Measurements from ENCODE around the gene WDR20.
A peak's percentile ranks its signal among the peaks of the same experiment; 100 is the strongest.
"Not testable (repeated sequence)": the region's sequence is repeated elsewhere in the genome, so short reads cannot be mapped to it uniquely, and the experiment has no call there.

Gene WDR20

DNA sequence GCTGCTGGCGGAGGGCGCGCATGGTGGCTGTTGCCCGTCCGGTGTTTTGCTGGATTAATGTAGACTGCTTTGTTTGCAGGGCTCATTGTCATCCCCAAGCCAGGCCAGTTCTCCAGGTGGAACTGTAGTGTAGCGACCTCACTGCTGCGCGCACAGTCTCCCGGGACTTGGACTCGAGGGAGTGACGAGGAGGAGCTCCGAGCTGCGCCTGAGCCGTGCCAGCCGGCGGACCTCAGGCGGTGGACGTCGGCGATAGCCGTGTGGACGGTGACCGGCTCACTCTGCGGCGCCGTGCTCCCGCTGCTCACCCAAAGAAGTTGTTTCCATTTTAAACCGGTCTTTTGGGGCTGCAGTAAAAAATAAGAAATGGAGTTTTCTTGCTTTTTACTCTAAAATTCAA is 83.1 kb downstream of the WDR20 start:
- DNase-seq = no peak

DNA sequence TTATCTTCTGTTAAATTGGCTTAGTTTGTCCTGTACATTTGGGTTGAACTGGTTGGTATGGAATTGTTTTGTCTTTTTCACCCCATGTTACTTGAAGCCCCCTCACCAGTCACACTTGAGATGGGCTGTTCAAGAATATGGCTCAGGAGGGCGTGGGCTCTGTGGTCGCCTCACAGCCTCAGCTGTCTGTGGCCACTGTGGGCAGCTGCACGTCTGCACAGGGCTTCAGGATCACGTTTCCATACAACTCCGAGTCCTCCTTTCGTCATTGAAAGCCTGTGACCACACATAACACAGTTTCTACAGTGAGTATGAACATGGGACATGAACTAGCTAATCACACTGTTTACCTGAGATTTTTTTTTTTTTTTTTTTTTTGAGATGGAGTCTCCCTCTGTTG is 84.0 kb downstream of the WDR20 start:
- DNase-seq = no peak

DNA sequence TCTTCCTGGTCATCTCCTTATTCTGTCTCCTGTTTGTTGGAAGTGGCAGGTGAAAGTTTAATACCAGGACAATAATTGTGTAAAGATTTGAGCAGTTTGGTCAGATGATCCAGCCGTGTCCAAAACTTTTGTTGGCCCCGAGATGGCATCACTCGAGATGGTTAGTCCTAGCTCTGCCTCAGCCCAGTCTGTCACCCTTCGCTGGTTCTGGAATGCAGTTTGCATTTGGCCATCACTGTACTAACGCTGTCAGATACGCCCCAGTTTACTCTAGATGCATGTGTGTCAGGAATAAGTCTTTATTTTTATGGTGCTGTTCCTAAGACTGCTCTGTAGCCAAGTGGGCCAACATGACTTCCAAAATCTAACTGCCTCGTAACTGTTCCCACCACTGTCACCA is 85.7 kb downstream of the WDR20 start:
- DNase-seq = no peak

DNA sequence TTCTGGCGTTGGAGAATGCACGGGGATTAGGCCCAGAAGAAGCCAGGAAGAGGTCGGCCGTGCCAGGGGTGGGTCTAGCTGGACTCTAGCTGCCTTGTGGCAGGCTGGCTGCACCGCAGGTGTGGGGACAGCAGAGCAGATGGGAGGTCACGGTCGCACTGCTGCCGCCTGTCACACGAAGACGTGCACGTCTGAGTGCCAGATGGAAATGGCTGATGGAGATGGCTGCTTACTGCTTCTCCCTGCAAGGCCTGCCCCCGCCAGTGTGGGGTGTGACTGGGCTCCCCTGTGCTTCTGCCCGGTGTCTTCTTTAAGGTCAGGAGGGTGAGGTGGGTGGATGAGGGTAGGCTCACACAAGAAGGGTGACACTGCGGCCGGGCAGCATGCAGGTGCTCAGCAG is 86.2 kb downstream of the WDR20 start:
- no peak for DNase-seq

DNA sequence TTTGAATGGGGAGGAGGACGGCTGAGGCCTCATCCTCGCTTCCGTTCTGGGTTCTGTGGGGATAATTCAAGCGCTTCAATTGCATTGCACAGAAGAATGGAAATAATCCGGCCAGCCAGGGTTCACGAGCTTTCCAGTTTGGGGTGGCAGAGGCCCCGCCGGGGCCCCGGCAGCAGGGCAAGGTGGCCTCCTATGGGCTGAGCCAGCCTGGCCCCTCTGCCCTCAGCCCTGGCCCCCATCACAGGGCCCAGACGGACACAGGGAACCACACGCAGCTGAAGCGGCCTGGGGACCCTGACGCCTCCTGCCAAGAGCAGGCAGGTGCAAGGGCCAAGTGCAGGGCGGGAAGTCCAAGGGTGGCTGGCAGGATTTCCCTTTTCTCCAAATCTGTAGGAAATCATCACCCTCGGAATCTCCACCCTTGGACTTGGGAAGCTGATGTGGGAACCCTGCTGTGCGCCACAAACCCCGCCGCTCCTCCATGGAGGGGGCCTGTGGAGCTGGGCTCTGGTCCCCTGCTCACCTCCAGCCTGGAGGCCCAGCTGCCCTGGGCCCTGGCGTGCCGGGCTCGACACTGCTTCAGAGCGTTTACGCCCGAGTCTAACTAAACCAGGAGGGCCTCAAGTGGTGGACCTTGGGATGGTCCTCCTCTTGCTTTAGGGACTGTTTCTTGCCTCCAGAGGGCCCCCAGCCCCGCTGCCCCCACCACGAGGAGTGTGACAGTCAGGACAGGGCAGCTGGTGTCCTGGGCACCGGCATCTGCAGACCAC is 86.8 kb downstream of the WDR20 start:
- no peak for DNase-seq

DNA sequence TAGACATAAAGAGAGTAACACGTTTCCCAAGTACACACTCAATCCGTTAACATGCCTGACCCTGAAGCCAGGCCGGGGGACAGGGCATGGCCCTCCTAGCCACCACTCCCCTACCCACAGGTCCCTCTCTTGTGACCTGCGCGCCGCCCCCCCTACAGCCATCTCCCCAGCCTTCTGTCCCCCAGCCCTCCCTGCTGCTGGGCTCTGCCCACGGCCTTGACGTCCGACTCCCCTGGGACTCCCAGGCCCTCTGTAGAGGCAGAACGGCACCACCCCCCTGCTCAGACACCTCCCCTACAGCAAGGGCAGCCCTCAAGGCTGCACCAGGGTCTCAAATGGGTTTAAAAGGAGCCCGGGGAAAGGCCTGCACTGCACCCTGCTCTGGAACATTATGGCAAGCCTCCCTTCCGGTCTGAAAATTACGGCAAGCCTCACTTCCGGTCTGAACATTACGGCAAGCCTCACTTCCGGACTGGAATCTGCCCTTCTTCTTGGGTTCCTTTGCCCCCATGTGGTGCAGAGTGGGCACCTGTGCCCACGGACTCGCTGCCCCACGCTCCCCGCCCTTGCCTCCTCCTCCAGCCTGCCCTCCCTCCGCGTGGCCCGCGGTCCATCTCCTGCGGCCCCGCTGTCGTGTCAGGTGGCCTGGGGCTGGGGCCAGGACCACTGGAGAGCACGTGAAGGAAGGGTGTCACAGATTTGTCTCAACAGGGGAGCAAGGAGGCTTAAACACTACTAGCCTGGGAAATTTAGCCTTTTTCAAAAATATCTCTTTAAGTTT is 87.7 kb downstream of the WDR20 start:
- no peak for DNase-seq

DNA sequence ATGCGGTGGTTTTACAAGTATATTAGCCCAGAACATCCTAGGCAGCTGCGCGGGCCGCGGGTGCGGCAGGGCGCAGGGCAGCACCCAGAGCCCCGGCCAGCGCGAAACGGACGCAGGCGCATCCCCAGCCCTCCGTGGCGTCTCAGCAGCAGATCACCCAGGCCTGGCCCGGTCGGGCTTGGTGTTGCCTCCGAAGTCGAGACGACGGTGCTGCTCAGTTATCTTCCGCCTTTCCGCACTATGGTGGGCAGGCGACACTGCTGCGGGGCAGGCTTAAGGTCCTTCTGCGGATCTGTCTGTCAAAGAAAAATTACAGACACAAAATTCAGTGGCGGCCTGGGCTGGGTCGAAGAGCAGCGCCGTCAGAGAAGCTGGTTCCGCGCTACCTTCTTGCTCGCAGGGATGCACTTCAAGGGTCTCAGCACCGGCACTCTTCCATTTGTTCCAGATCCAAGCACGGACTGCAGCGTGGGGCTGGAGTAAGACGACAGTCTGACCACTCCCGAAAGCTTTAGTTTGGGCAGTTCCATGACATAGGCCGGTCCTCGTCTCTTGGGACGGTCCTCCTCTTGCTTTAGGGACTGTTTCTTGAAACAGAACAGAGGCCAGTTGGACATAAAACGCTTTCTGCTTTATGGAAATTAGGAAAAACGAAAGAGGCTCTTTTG is 89.5 kb downstream of the WDR20 start:
- no peak for DNase-seq

DNA sequence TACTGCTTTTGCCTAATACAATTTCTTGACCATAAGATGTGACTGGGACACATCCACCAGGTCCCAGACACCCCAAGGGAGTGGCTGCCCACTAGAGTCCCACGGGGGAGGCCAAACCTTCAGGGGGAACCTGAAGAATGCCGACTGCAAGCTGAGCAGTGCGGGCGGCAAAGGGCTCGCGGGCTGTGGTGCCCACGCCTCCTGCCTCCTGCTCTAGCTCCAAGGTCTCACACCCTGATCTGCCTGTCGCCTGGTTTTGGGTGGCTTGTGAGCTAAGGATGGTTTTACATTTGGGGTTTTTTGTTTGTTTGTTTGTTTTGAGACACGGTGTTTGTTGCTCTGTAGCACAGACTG is 90.0 kb downstream of the WDR20 start:
- no peak for DNase-seq

DNA sequence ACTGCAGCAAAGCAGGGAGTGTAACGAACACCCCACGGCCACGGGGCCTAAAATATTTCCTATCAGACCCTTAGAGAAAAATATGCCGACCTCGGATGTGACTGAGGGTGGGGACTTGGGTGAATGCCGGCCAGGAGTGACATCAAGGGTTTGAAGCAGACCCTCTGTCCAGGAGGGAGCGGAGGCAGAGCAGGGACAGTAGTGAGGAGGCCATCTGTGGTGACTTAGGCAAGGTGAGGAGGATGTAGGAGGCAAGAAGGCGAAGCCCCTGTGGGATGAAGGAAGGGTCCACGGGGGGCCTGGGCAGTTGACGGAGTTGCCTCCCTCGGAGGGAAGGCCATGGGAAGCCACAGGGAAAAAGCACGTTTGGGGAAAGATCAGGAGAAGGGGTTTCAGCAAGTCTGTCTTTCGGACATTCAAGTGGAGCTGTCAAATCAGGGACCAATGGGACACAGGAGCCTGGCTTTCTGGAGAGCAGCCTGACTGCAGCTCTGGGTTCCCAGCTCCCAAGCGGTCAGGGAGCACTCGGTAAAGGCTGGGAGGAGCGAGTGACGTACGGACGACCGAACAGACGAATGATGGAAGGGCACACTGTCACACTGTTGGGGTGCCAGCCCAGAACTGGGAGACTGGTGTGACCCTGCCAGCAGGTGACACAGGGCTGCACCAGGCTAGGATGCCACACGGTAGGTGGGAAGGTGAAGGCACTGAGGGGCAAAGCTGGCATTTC is 90.9 kb downstream of the WDR20 start:
- no peak for DNase-seq

DNA sequence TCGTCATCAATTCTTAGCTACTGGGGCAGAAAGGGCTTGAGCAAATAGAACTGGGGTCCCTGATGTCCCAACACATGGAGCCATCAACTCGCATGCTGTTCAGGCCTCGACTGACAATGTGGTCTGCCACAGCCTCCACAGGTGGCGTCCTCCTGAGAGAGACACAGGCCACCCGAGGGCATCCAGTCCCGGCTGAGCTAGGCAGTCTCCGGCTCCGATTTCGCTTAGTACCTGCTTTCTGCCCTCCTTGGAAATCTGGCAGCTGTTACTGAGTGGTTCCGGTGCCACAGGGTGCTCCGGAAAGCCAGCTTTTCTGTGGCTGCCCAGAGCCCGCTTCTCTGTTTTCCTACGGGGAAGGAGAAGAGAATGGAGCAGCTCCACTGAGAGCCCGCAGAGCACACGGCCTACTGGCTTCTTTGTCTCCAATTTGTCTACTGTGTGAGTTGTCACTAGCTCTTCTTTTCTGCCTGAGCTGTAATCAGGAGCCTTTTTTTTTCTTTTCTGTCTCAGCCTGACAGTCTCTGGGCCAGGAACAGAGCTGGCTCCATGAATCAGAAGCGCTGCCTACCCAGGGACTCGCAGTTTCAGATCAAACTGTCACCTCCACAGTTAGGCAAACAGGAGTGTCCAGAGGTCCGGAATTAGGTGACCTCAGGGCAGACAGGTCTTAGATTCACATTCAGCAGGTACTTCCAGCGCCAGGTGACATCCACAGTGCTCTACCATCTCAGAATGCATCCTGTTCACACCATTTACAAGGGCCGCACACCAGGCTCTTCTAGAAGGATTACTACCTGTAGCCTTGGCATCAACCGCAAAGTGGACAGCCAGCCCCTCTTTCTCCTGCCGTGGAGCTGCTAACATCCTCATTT is 92.0 kb downstream of the WDR20 start:
- DNase-seq = no peak

DNA sequence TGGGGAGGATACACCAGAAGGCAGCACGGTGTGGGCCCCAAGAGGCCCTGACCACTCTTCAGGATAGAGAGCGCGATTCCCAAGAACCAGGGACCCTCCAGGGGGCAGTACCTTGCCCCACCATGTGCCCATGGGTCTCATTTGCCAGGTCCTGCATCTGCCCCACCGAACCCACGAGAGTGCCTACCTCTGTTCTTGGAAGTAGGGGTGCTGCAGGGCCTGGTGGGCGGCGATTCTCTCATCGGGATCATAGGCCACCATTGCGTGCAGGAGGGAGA is 92.6 kb downstream of the WDR20 start:
- DNase-seq = no peak

DNA sequence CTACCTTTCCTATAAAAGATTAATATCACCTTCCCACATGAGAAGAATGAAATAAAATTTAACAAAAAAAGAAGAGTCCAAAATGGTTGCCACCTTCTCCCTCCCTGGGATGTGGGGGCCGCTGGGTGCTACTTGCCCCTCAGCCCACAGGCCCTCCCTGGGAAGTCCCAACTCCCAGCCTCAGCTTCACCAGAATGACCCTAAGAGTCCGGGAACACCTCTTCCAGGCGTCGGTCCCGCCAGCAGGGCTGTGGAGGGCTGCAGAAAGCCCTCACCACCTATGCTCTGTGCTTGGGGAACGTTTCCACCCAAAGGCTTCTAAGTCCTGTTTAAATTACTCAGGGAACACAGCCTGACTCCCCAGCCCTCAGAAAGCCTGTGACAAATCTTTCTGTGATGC is 93.4 kb downstream of the WDR20 start:
- no peak for DNase-seq

DNA sequence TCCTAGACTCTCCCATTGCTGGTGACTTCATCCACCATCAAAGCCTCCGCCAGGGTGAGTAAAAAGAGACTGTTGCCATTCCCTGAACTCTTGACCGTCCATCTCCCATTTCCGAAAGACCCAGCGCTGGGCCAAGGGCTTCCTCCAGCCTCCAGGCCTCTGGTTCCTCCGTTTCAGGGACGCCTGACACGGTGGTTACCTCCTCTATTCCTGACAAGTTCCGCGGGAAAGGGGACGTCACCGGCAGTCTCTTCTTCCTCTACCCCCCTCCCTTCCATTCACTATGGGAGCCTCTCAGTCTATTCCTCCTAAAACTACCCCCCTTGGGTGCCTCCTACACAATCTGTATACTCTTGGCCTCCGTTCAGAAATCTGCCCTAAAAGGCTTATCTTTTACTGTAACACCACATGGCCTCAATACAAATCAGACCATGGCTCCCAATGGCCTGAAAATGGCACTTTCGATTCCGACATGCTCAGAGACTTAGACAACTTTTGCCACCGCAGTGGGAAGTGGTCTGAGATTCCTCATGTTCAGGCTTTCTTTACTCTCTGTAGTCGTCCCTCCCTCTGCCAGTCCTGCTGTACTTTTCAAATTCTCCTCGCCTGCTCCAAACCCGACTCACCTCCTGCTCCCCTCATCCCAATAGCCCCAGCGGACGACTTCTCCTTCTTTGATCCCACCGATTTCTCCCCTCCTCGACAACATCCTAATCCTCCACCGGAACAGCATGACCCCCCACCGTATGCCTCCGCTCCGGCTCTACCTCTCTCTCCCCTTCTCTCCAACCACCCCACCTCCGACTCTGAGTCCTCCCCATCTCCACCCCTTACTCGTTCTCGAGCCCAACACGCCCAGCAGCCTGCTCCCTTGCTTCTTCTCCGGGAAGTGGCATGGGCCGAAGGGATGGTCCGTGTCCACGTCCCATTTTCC is 94.9 kb downstream of the WDR20 start:
- DNase-seq = no peak

DNA sequence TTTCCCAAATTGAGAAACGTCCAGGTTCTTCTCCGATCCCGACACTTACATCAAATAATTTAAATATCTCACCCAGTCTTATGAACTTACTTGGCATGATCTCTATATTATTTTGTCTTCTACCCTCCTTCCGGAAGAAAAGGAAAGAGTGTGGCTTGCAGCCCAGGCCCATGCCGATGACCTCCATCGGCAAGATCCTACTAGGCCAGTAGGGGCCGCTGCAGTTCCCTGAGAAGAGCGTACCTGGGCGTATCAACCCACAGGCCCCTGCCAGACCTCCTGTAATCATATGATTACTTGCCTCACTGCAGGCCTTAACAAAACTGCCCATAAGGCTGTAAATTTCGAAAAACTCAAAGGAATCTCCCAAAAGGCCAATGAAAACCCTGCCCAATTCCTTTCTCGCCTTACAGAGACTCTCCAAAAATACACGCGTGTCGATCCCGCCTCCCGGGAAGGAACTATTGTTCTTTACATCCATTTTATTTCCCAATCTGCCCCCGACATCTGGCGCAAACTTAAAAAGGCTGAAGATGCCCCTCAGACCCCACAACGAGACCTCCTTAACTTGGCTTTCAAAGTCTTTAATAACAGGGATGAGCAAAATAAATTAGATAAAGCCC is 95.7 kb downstream of the WDR20 start:
- peak; percentile 73 for DNase-seq

DNA sequence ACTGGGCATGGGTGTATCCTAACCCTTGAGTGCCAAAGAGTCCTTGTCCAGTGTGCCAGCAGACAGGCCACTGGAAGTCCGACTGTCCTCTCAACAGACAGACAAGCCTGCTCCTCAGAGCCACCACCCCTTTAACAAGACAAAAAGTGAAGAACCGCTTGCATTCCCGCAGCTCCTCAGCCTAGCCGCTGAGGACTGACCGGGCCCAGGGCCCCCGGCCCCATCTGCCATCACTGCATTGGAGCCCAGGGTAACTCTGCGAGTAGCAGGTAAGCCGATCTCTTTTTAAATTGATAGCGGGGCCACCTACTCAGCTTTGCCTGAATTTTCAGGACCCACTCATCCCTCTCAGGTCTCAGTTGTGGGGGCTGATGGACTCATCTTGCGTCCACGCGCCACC is 96.3 kb downstream of the WDR20 start:
- no peak for DNase-seq

DNA sequence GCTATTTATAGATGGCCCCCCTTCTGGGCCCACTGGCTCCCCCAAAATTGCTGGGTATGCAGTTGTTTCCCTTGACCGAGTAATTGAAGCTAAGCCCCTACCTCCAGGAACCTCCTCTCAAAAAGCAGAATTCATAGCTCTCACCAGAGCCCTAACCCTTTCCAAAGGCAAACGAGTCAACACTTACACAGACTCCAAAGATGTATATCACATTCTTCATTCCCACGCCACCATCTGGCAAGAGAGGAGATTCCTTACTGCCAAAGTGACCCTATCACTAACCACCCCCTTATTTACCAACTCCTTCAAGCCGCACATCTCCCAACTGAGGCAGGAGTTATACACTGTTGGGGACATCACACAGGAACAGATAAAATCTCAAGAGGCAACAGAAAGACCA is 98.4 kb downstream of the WDR20 start:
- DNase-seq = no peak

DNA sequence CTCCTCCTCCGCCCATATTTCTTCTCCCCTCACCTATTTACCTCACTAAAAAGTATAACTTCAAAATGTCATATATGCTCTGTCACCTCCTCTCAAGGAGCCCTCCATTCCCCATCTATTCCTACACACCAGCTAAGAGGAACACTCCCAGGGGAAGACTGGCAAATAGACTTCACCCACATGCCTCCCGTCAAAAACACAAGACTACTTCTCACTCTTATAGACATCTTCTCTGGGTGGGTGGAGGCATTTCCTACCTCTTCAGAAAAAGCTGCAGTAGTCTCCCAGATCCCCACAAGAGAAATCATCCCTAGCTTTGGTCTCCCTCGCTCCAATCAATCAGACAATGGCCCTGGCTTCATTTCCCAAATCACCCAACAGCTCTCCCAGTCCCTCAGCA is 99.1 kb downstream of the WDR20 start:
- DNase-seq = no peak

DNA sequence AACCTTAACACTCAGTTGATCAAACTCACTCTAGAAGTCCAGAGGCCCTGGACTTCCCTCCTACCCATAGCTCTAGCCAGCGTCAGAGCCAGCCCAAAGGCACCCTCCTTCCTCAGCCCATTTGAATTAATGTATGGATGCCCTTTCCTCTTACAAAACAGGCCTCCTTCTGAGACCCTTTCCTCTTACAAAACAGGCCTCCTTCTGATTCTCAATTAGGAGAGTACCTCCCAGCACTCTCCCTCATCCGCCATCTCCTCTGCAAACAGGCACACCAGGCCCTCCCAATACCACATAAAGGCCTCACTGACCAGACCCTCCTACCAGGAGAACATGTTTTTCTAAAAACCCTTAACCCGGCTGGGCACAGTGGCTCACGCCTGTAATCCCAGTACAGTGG is 99.5 kb downstream of the WDR20 start:
- DNase-seq = no peak

DNA sequence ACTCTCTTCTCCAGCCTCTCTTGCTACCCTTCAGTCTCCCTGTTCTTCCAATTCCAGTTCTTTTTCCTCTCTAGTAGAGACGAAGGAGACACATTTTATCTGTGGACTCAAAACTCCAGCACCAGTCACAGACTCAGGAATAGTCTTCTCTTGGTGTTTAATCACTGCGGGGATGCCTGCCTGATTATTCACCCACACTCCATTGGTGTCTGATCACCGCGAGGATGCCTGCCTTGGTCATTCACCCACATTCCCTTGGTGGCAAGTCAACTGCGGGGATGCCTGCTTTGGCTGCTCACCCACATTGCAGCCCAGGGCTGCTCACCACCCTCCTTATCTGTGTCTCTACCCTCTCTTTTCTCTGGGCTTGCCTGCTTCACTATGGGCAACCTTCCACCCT is 100.8 kb downstream of the WDR20 start:
- not testable (repeated sequence) for DNase-seq

DNA sequence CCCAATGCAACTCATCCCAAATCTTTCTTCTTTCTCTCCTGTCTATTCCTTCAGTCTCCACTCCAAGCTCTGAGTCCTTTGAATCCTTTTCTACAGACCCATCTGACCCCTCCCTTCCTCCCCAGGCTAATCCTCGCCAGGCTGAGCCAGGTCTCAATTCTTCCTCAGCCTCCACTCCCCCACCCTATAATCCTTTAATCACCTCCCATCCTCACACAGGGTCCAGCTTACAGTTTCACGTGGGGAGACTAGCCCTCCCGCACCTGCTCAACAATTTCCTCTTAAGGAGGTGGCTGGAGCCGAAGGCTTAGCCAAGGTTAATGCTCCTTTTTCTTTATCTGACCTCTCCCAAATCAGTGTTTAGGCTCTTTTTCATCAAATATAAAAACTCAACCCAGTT is 101.5 kb downstream of the WDR20 start:
- no peak for DNase-seq

DNA sequence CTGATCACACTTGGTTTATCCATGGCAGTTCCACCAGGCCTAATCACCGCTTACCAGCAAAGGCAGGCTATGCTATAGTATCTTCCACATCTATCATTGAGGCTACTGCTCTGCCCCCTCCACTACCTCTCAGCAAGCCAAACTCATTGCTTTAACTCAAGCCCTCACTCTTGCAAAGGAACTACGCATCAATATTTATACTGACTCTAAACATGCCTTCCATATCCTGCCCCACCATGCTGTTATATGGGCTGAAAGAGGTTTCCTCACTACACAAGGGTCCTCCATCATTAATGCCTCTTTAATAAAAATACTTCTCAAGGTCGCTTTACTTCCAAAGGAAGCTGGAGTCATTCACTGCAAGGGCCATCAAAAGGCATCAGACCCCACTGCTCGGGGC is 104.1 kb downstream of the WDR20 start:
- DNase-seq = not testable (repeated sequence)

Measured in activated T-cell treated with anti-CD3 and anti-CD28 coated beads, Interleukin-2, amount 50 U/mL, for 1 hour (primary cell).